HCT116 (cell line): ENCODE measurements around the gene COPG2. TPM values are rescaled to one million over a fixed set of nuclear protein-coding genes. Genes with fewer than 3 reads are reported as not detected.

Experiments
- ATAC-seq: fragments of 200-7000 bp; cut with Tn5 transposase; 2 replicates; pipeline ENCODE4 v1.9.1; 2020; ENCODE audit warnings: mild to moderate bottlenecking, moderate library complexity
- BruUV-seq: library from RNA; stranded (reverse); fragments of 400-500 nt; replicated peaks from 2 replicates; lab custom pipeline; 2021; lab: Mats Ljungman, UMichigan
- CTCF ChIA-PET: fragments of 300-600 bp; sonication (Branson Sonifier 250); formaldehyde crosslinking; loops from one replicate; lab custom pipeline; 2021; ENCODE audit warnings: antibody characterized with exemption; lab: Charles Lee
- POLR2A ChIA-PET: fragments of 300-600, 350-600 bp; sonication (Branson Sonifier 250); formaldehyde crosslinking; loops from one replicate; lab custom pipeline; 2021; ENCODE audit warnings: antibody characterized with exemption; lab: Charles Lee
- RAD21 ChIA-PET, 2 experiments: fragments of 300-600 bp; sonication (Branson Sonifier 250); formaldehyde crosslinking; loops; one replicate each; lab custom pipeline; 2023; ENCODE audit warnings: low total read pairs in 2 of 2; ENCODE audit not compliant: uncharacterized antibody in 2 of 2, unreplicated experiment in 2 of 2, low non-redundant PET in 1 of 2; lab: Charles Lee
- DNase-seq: peaks from one replicate; pipeline ENCODE4 v3.0.0-alpha.2; 2010; ENCODE audit warnings: low read depth, low spot score
- H2AFZ ChIP-seq: fragments of 200-600 bp; shearing (Covaris generic), sonication (generic); 2 replicates; pipeline ENCODE4 v1.6.1; 2017; ENCODE audit warnings: low read depth, mixed run types, mixed read lengths, antibody characterized with exemption, low read length; ENCODE audit not compliant: poor library complexity, severe bottlenecking
- H3K27ac ChIP-seq: 2 replicates; pipeline ENCODE4 v1.5.1; 2012; ENCODE audit warnings: low read depth, low read length
- H3K27me3 ChIP-seq: fragments of 200-600 bp; sonication (generic); 2 replicates; pipeline ENCODE4 v1.6.1; 2016; ENCODE audit warnings: mixed run types, low read length, mixed read lengths; ENCODE audit not compliant: insufficient read depth
- H3K36me3 ChIP-seq, 2 experiments: fragments of 200-500 bp in 1 of 2; fragments of 200-600 bp in 1 of 2; sonication (Bioruptor generic) in 1 of 2; sonication (generic) in 1 of 2; 2 replicates each; pipeline versions ENCODE4 v1.5.1 to v1.6.1; 2014 to 2016; ENCODE audit warnings: low read length in 2 of 2, inconsistent platforms in 1 of 2, mixed read lengths in 1 of 2, mixed run types in 1 of 2; ENCODE audit not compliant: insufficient read depth in 2 of 2, control insufficient read depth in 1 of 2
- H3K4me1 ChIP-seq, 2 experiments: fragments of 200-600 bp in 1 of 2; sonication (generic) in 1 of 2; 2 replicates each; pipeline versions ENCODE4 v1.5.1 to v1.6.1; 2012 to 2017; ENCODE audit warnings: low read length in 2 of 2, inconsistent platforms in 1 of 2, mild to moderate bottlenecking in 1 of 2, mixed read lengths in 1 of 2, mixed run types in 1 of 2, moderate library complexity in 1 of 2; ENCODE audit not compliant: insufficient read depth in 2 of 2, control insufficient read depth in 1 of 2
- H3K4me2 ChIP-seq: fragments of 200-600 bp; sonication (generic); 2 replicates; pipeline ENCODE4 v1.6.1; 2017; ENCODE audit warnings: mixed run types, low read length, mixed read lengths
- H3K4me3 ChIP-seq, 2 experiments: fragments of 200-600 bp in 1 of 2; sonication (generic) in 1 of 2; replicated peaks in 1 of 2; 2 replicates each; pipeline ENCODE4 v1.5.1; 2011 to 2016; ENCODE audit warnings: low read length in 2 of 2, control low read depth in 1 of 2, low read depth in 1 of 2, mild to moderate bottlenecking in 1 of 2, mixed read lengths in 1 of 2, mixed run types in 1 of 2
- H3K79me2 ChIP-seq: fragments of 200-600 bp; sonication (generic); 2 replicates; pipeline ENCODE4 v1.6.1; 2017; ENCODE audit warnings: mild to moderate bottlenecking, mixed run types, low read length, moderate library complexity, mixed read lengths; ENCODE audit not compliant: insufficient read depth
- H3K9ac ChIP-seq: fragments of 200-600 bp; sonication (generic); 2 replicates; pipeline ENCODE4 v1.6.1; 2016; ENCODE audit warnings: low read length, mixed read lengths
- H3K9me2 ChIP-seq: fragments of 200-600 bp; sonication (generic), shearing (Covaris generic); 2 replicates; pipeline ENCODE4 v1.6.1; 2017; ENCODE audit warnings: mixed run types, mild to moderate bottlenecking, moderate library complexity; ENCODE audit not compliant: insufficient read depth
- H3K9me3 ChIP-seq, 2 experiments: fragments of 200-500 bp in 1 of 2; fragments of 200-600 bp in 1 of 2; sonication (Bioruptor generic) in 1 of 2; sonication (generic) in 1 of 2; 2 replicates each; pipeline ENCODE4 v1.6.1; 2014 to 2017; ENCODE audit warnings: low read length in 2 of 2, mixed read lengths in 2 of 2, inconsistent platforms in 1 of 2, low read depth in 1 of 2, mild to moderate bottlenecking in 1 of 2, mixed run types in 1 of 2, moderate library complexity in 1 of 2; ENCODE audit not compliant: control insufficient read depth in 1 of 2, insufficient read depth in 1 of 2
- H4K20me1 ChIP-seq: fragments of 200-600 bp; sonication (generic), shearing (Covaris generic); 2 replicates; pipeline ENCODE4 v1.6.1; 2017; ENCODE audit warnings: mixed run types, mild to moderate bottlenecking, moderate library complexity; ENCODE audit not compliant: insufficient read depth
- CBX3 ChIP-seq: IDR thresholded peaks from 2 replicates; pipeline ENCODE4 v1.6.1; 2012; ENCODE audit warnings: low read depth
- CEBPB ChIP-seq: IDR thresholded peaks from 2 replicates; pipeline ENCODE4 v1.6.1; 2012; ENCODE audit warnings: low read depth
- FOSL1 ChIP-seq: IDR thresholded peaks from 2 replicates; pipeline ENCODE4 v1.6.1; 2012; ENCODE audit warnings: low read depth
- MAX ChIP-seq: IDR thresholded peaks from 2 replicates; pipeline ENCODE4 v1.6.1; 2012
- RAD21 ChIP-seq: IDR thresholded peaks from 2 replicates; pipeline ENCODE4 v1.6.1; 2012; ENCODE audit warnings: low read depth, mild to moderate bottlenecking
- REST ChIP-seq: IDR thresholded peaks from 2 replicates; pipeline ENCODE4 v1.6.1; 2012; ENCODE audit warnings: low read depth
- TCF7L2 ChIP-seq: IDR thresholded peaks from 2 replicates; pipeline ENCODE4 v1.7.0; 2011; ENCODE audit warnings: borderline replicate concordance, inconsistent platforms; ENCODE audit not compliant: insufficient read depth, insufficient read length; ENCODE audit errors: extremely low read depth
- ZBTB33 ChIP-seq: IDR thresholded peaks from 2 replicates; pipeline ENCODE4 v1.6.1; 2011; ENCODE audit warnings: mild to moderate bottlenecking, low read length, moderate library complexity; ENCODE audit not compliant: insufficient replicate concordance; ENCODE audit errors: extremely low read depth
- ZFX ChIP-seq: fragments of 450-650 bp; IDR thresholded peaks from 2 replicates; pipeline ENCODE4 v1.6.1; 2017
- intact Hi-C: fragments of 100-400 bp; cut with micrococcal nuclease; formaldehyde crosslinking; loops from 2 replicates; pipeline ENCODE4 v1.10.0; 2022
- total RNA-seq: library from RNA; stranded (reverse); gene quantifications from one replicate; pipeline ENCODE4 v1.2.1, GENCODE V29; 2021; ENCODE audit not compliant: unreplicated experiment

The COPG2 gene
- total RNA-seq, 1 experiment from 2014 or later = 31.0 TPM

- no peak overlapping the region for H2AFZ ChIP-seq
- H3K9me2 ChIP-seq = no peaks in the 10 kb centered on the region
- H3K36me3 ChIP-seq = peaks cover 0 to 3% of the 10 kb centered on the region in 2 experiments; a peak in 2 of 4 replicates
- CTCF ChIA-PET = no interaction called here
- TF ChIP-seq TCF7L2 (no peak), CEBPB (no peak), MAX (no peak), REST (no peak), ZBTB33 (no peak), ZFX (no peak), FOSL1 (no peak), CBX3 (no peak), RAD21 (no peak)
- H3K4me1 ChIP-seq = no peaks in the 10 kb centered on the region
- no TSS peak for BruUV-seq
- no peaks in the 10 kb centered on the region for H3K27me3 ChIP-seq
- no peak overlapping the region for H3K4me3 ChIP-seq
- H3K79me2 ChIP-seq = no peaks in the 10 kb centered on the region
- no peak overlapping the region for H3K4me2 ChIP-seq
- POLR2A ChIA-PET = no interaction called here
- H3K9ac ChIP-seq = no peak overlapping the region
- RAD21 ChIA-PET = no interaction called here
- H3K27ac ChIP-seq = no peak overlapping the region
- DNase-seq = no peak
- H3K9me3 ChIP-seq = no peaks in the 10 kb centered on the region; a peak in 1 of 4 replicates
- no peak for ATAC-seq
- intact Hi-C loops = no loop called here
- H4K20me1 ChIP-seq = no peaks in the 10 kb centered on the region
Observed at GRCh38 chr7:130615583-130615982, 53.0 kb downstream of the COPG2 start.
